Skeletal muscle tissue (tissue), 4 donors: ENCODE results near the gene NAV3. TPM values are rescaled to one million over a fixed set of nuclear protein-coding genes. Genes with fewer than 3 reads are reported as not detected.

Experiments used
- H3K27ac ChIP-seq: one replicate; pipeline ENCODE4 v1.7.0; 2013; ENCODE audit warnings: mild to moderate bottlenecking, low read depth, low read length, inconsistent platforms
- H3K27me3 ChIP-seq, 3 donors: one replicate each; pipeline ENCODE4 v1.7.0; 2013; ENCODE audit warnings: low read length in 3 of 3; ENCODE audit not compliant: control insufficient read depth in 3 of 3, insufficient read depth in 3 of 3
- H3K36me3 ChIP-seq, 3 donors: one replicate each; pipeline ENCODE4 v1.7.0; 2013; ENCODE audit warnings: low read length in 3 of 3; ENCODE audit not compliant: control insufficient read depth in 3 of 3, insufficient read depth in 3 of 3
- H3K4me1 ChIP-seq, 3 donors: one replicate each; pipeline ENCODE4 v1.7.0; 2013; ENCODE audit warnings: low read length in 3 of 3, mild to moderate bottlenecking in 3 of 3; ENCODE audit not compliant: control insufficient read depth in 3 of 3, insufficient read depth in 3 of 3
- H3K4me3 ChIP-seq, 3 donors: one replicate each; pipeline ENCODE4 v1.7.0; 2013; ENCODE audit warnings: low read length in 3 of 3
- H3K9ac ChIP-seq, 3 donors: one replicate each; pipeline ENCODE4 v1.7.0; 2013; ENCODE audit warnings: low read length in 3 of 3, mild to moderate bottlenecking in 3 of 3, moderate library complexity in 2 of 3, low read depth in 1 of 3
- H3K9me3 ChIP-seq, 3 donors: one replicate each; pipeline ENCODE4 v1.7.0; 2013; ENCODE audit warnings: low read length in 3 of 3; ENCODE audit not compliant: control insufficient read depth in 3 of 3
- total RNA-seq: library from RNA; depleted of rRNA; stranded (reverse); fragments of >200 nt; gene quantifications from one replicate; pipeline ENCODE4 v1.2.3, GENCODE V29; 2014
- donor health status: Osteomylitis.

The NAV3 gene
- total RNA-seq, 1 donor from 2014 or later: 32.9 TPM

DNA sequence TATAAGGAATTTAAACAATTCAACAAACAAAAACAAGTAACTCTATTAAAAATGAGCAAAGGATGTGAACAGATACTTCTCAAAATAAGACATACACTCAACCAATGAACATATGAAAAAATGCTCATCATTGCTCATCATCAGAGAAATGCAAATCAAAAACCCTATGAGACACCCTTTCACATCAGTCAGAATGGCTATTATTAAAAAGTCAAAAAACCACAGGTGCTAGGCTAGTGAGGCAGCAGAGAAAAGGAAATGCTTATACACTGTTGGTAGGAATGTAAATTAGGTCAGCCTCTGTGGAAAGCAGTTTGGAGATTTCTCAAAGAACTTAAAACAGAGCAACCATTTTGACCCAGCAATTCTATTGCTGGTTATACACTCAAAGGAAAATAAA lies 52.0 kb downstream of the NAV3 start:
- Histone ChIP-seq H3K27ac (no peak overlapping the region), H3K4me1 (no peaks in the 10 kb centered on the region)

DNA sequence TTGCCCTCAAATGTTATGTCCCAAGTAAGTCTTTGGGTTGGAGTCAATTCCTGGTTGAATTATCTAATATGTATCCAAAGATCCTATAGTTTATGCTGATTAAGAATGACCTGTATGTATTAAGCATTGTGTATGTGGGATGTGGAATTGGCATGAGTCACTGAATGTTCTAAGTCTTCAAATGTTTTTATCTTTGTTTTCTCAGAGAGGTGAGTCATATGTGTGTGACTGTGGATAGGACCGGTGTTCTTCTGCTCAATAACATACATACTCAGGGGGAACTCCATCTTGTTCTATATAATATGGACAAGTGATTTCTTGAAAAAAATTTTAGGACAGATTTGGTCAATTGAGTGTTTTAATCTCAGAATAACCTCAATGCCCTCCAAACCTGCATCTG lies 57.9 kb downstream of the NAV3 start:
- no peaks in the 10 kb centered on the region for H3K27me3 ChIP-seq
- no peak overlapping the region for H3K9ac ChIP-seq
- no peak overlapping the region for H3K4me3 ChIP-seq
- no peak overlapping the region for H3K27ac ChIP-seq
- H3K4me1 ChIP-seq: no peaks in the 10 kb centered on the region
- no peaks in the 10 kb centered on the region for H3K9me3 ChIP-seq
- H3K36me3 ChIP-seq: no peaks in the 10 kb centered on the region

More for the DNA sequence above, 52.0 kb downstream of the NAV3 start:
- Histone ChIP-seq H3K36me3 (no peaks in the 10 kb centered on the region), H3K4me3 (no peak overlapping the region), H3K9me3 (no peaks in the 10 kb centered on the region), H3K9ac (no peak overlapping the region), H3K27me3 (no peaks in the 10 kb centered on the region)

DNA sequence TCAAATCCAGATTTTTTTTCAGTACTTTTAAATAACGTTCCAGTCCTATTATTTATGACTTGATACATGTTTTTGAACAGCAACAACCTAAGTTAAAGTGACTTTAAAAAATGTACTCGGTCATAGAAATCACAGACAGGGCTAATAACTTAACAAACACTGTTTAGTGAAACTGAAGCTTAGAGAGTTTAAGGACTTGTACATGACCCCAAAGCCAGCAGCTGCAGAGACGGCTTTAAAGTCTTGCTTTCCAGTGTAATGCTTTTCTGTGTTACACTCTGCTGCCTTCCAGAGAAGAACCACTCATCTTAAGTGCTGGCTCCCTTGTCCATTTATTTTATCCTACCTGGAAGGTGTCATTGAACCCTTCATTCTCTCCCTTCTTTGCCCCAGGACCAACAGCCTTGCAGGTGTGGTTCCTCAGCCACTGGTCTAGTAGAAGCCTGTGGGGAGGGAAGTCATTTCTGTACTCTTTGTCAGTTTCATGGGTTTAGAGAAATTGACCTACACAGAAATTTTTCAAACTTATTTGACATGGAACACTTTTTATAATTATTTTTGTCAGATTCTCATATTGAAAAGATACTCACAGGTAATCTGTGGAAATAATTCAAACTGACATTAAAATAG lies 60.9 kb downstream of the NAV3 start:
- no peak overlapping the region for H3K9ac ChIP-seq
- no peaks in the 10 kb centered on the region for H3K27me3 ChIP-seq
- H3K4me3 ChIP-seq: no peak overlapping the region
- H3K36me3 ChIP-seq: no peaks in the 10 kb centered on the region
- no peak overlapping the region for H3K27ac ChIP-seq
- H3K9me3 ChIP-seq: no peaks in the 10 kb centered on the region
- peaks cover 0 to 2% (median 0%) of the 10 kb centered on the region in 3 donors for H3K4me1 ChIP-seq

DNA sequence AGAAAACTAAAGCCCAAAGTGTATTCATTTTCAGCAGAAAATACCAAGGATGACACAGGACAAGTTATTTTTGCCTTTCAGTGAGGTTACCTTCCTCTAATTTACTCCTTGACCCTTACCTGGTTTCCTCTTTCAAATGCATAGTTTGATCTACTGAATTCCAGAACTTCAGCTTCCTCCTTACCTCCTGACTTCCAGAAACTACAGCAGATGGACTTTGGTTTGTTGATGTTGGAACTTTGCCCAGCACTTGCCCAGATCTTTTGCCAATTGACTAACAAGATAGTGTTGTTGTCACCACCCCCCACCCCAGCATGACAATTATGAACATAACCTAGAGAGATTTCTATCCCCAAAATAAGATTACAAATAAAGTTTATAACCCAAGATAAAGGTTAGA lies 63.2 kb downstream of the NAV3 start:
- Histone ChIP-seq H3K4me3 (no peak overlapping the region), H3K4me1 (peaks cover 0 to 2% (median 0%) of the 10 kb centered on the region in 3 donors), H3K9ac (no peak overlapping the region), H3K36me3 (no peaks in the 10 kb centered on the region), H3K9me3 (no peaks in the 10 kb centered on the region), H3K27me3 (no peaks in the 10 kb centered on the region), H3K27ac (no peak overlapping the region)

DNA sequence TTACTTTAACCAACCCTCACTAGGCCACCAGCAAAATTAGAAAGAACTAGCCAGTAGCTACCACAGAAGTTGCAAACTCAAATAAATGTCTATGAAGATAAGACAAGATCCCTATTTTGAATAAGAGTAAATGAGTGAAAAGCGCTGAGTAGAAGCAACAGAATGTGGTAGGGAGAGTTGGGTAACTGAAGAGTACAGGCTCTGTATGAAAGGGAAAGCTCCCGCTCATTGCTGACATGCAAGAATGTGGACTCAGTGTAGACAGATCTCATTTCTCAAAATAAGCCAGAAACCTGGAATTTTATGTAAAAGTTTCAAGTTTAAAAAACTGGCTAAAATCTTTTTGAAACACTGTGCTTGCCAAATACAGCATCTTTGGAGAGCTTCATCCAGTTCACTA lies 63.9 kb downstream of the NAV3 start:
- H3K4me3 ChIP-seq: no peak overlapping the region
- H3K9me3 ChIP-seq: no peaks in the 10 kb centered on the region
- no peaks in the 10 kb centered on the region for H3K36me3 ChIP-seq
- no peak overlapping the region for H3K9ac ChIP-seq
- H3K4me1 ChIP-seq: peaks cover 0 to 2% (median 0%) of the 10 kb centered on the region in 3 donors
- no peak overlapping the region for H3K27ac ChIP-seq
- no peaks in the 10 kb centered on the region for H3K27me3 ChIP-seq

DNA sequence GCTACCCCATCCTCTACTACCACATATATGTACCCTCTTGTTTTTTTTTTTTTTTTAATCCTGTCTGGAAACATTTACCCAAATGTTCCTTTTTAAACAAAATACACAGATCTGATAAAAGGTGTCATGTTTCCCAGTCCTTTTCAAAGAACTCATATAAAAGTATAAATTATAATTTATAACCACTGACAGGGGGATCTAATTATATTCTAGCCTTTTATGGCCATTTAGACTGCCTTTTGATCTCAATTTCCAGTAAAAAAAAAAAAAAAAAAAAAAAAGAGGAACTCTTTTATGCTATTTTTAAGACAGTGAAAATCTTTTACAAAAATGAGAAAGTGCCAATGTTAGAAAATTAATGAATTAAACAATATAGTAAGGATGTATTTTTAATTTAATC lies 65.0 kb downstream of the NAV3 start:
- H3K36me3 ChIP-seq: no peaks in the 10 kb centered on the region
- H3K4me3 ChIP-seq: no peak overlapping the region

DNA sequence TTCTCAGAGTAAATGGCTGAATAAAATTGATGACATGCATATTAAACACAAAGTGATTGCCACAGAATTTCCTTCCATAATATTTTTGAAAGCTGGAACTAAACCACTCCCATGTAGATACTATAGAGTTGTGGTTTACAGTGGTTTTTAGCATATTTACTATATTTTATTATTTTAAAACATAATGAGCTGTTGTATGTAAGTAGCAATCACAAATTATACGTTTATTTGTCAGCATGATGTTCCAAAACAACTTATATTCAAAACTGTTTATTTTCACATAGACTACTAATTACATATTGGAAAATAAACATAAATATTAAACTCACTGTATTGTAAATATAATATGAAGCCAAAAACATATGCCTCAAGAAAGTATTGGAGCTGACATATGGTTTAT lies 77.2 kb downstream of the NAV3 start:
- Histone ChIP-seq H3K27ac (no peak overlapping the region), H3K4me3 (no peak overlapping the region), H3K9ac (no peak overlapping the region), H3K9me3 (no peaks in the 10 kb centered on the region), H3K27me3 (no peaks in the 10 kb centered on the region), H3K36me3 (no peaks in the 10 kb centered on the region), H3K4me1 (no peaks in the 10 kb centered on the region)

More for the DNA sequence above, 65.0 kb downstream of the NAV3 start:
- H3K27ac ChIP-seq: no peak overlapping the region
- peaks cover 0 to 2% (median 0%) of the 10 kb centered on the region in 3 donors for H3K4me1 ChIP-seq
- H3K9me3 ChIP-seq: no peaks in the 10 kb centered on the region
- H3K9ac ChIP-seq: no peak overlapping the region
- no peaks in the 10 kb centered on the region for H3K27me3 ChIP-seq

DNA sequence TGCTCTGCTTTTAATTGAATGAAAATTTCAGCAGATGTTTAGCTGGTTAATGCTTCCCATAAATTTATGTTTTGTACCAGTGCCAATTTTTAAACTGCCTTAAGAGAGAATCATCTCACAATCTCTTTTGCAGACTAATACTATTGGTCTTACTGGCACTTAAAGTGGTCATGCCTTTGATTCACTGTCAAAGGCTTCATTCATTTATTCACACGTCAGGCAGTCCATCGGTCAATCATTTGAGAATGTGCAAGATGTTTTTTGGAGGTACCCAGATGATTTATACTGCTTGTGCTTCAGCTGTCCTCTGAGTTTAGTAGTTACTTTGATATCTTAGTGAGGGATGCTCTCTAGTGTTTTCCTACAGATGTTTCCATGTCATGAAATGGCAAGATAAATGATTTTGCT lies 83.4 kb downstream of the NAV3 start:
- Histone ChIP-seq H3K36me3 (no peaks in the 10 kb centered on the region), H3K9me3 (no peaks in the 10 kb centered on the region), H3K27me3 (no peaks in the 10 kb centered on the region), H3K27ac (no peak overlapping the region), H3K4me3 (no peak overlapping the region), H3K9ac (no peak overlapping the region), H3K4me1 (no peaks in the 10 kb centered on the region)

DNA sequence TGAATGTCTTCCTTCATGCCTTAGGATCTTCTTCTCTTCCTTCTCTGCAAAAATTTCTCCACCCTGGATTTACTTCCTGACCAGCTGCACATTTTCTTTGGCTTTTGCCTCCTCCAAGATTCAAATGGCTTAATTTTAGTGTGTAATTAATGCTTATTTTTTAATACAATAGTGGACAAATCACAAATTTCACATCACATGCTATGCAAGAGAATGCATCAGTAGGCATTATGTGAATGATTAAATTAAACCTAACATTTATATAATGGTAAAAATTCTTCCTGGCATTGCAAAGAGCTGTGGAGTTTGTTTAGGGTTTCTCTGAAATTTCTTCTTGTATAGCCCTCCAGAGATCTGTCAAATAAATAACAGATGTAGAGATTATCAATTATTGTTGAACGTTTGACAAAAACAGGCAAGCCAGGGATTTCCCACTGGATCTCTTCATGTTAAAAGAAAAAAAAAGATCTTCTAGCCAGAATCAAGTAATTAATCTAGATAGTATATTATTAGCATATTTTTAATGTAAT lies 84.4 kb downstream of the NAV3 start:
- no peak overlapping the region for H3K27ac ChIP-seq
- H3K36me3 ChIP-seq: no peaks in the 10 kb centered on the region
- H3K4me3 ChIP-seq: no peak overlapping the region
- H3K9ac ChIP-seq: no peak overlapping the region
- no peaks in the 10 kb centered on the region for H3K4me1 ChIP-seq
- no peaks in the 10 kb centered on the region for H3K9me3 ChIP-seq
- H3K27me3 ChIP-seq: no peaks in the 10 kb centered on the region

DNA sequence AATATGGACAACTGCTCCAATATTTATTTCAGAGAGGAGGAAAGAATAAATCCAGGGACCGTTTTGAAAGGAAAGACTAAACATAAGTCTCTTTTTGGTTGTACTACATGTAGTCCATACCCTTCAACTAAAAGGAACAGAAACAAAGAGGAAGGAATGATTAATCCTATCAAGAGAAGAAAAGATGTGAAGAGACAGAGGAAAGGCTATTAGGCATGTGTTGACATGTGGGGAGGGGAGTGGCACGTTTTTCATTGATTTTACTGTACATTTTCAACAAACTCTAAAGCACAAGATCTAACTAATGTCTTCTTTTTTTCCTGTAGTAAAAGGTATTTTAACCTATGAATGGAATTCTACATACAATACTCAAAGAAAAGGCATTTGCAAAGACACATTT lies 85.6 kb downstream of the NAV3 start:
- H3K36me3 ChIP-seq: no peaks in the 10 kb centered on the region
- no peak overlapping the region for H3K9ac ChIP-seq
- H3K27ac ChIP-seq: no peak overlapping the region
- no peaks in the 10 kb centered on the region for H3K4me1 ChIP-seq
- H3K9me3 ChIP-seq: no peaks in the 10 kb centered on the region
- H3K4me3 ChIP-seq: no peak overlapping the region
- no peaks in the 10 kb centered on the region for H3K27me3 ChIP-seq
